ENCODE measurements around the gene MAMSTR. TPM values are rescaled to one million over a fixed set of nuclear protein-coding genes. Genes with fewer than 3 reads are reported as not detected.

The MAMSTR gene
- total and polyA plus RNA-seq, 9 of the 15 experiments (the other 6 are each of a cell fraction or from before 2014, with no cell fraction given), result 0.08 to 1.00 (median 0.40) TPM; not detected in 1

DNA sequence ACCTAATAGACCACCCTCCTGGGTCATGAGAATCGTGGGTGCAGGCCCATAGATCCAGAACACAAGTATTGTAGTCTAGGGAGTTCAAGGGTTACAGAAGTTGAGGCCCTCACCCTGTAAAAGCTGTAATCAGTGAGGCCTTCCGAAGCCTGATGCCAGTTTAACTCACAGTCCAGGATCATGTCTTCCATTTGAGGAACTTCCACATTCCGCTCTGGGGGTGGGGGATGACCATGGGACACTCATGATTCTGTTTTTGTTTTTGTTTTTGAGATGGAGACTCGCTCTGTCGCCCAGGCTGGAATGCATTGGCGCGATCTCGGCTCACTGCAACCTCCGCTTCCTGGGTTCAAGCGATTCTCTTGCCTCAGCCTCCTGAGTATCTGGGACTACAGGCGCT, 22.6 kb upstream of the MAMSTR start (continued):
- TF ChIP-seq ZNF609 (CRISPR knock-in tag; IDR thresholded peaks at IDR 0.05; ENCODE audit: borderline replicate concordance) (no peak), ZNF445 (CRISPR knock-in tag; IDR thresholded peaks at IDR 0.05; ENCODE audit: low read depth) (no peak), SIX5 (IDR thresholded peaks at IDR 0.05; ENCODE audit: borderline replicate concordance in 1 of 2, insufficient read depth in 1 of 2, low read depth in 1 of 2, low read length in 2 of 2) (no peak), PCBP2 (IDR thresholded peaks at IDR 0.05; ENCODE audit: low read depth, low read length, poor library complexity, severe bottlenecking) (no peak), KLF1 (tag; IDR thresholded peaks at IDR 0.05) (no peak), ZNF121 (CRISPR knock-in tag; conservative IDR thresholded peaks at IDR 0.05) (no peak), ZNF239 (CRISPR knock-in tag; IDR thresholded peaks at IDR 0.05) (no peak)
- TF ChIP-seq, protein P1, sequence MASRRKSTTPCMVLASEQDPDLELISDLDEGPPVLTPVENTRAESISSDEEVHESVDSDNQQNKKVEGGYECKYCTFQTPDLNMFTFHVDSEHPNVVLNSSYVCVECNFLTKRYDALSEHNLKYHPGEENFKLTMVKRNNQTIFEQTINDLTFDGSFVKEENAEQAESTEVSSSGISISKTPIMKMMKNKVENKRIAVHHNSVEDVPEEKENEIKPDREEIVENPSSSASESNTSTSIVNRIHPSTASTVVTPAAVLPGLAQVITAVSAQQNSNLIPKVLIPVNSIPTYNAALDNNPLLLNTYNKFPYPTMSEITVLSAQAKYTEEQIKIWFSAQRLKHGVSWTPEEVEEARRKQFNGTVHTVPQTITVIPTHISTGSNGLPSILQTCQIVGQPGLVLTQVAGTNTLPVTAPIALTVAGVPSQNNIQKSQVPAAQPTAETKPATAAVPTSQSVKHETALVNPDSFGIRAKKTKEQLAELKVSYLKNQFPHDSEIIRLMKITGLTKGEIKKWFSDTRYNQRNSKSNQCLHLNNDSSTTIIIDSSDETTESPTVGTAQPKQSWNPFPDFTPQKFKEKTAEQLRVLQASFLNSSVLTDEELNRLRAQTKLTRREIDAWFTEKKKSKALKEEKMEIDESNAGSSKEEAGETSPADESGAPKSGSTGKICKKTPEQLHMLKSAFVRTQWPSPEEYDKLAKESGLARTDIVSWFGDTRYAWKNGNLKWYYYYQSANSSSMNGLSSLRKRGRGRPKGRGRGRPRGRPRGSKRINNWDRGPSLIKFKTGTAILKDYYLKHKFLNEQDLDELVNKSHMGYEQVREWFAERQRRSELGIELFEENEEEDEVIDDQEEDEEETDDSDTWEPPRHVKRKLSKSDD (conservative IDR thresholded peaks at IDR 0.05; ENCODE audit: low read length), result no peak

Measured in K562 (cell line).